Osteoblast (primary cell): ENCODE results near the gene TTLL10. TPM values are rescaled to one million over a fixed set of nuclear protein-coding genes. Genes with fewer than 3 reads are reported as not detected.

ENCODE experiments used
- DNase-seq: peaks from one replicate; pipeline ENCODE4 v3.0.0; 2011; ENCODE audit warnings: low spot score, mixed read lengths; ENCODE audit not compliant: insufficient read length; ENCODE audit errors: missing footprints
- H2AFZ ChIP-seq: 2 replicates; pipeline ENCODE4 v1.6.0; 2011; ENCODE audit warnings: mild to moderate bottlenecking, low read length
- H3K27ac ChIP-seq: 2 replicates; pipeline ENCODE4 v1.5.1; 2011; ENCODE audit warnings: mild to moderate bottlenecking, low read depth, low read length, moderate library complexity
- H3K27me3 ChIP-seq: 2 replicates; pipeline ENCODE4 v1.6.0; 2012; ENCODE audit warnings: mild to moderate bottlenecking, control low read depth, inconsistent platforms, low read length, moderate library complexity; ENCODE audit not compliant: insufficient read depth
- H3K36me3 ChIP-seq: 2 replicates; pipeline ENCODE4 v1.5.1; 2011; ENCODE audit warnings: mild to moderate bottlenecking, low read length, control low read depth, moderate library complexity; ENCODE audit not compliant: insufficient read depth
- H3K4me1 ChIP-seq: 2 replicates; pipeline ENCODE4 v1.5.1; 2011; ENCODE audit warnings: mild to moderate bottlenecking, low read length, control low read depth, moderate library complexity; ENCODE audit not compliant: insufficient read depth
- H3K4me2 ChIP-seq: 2 replicates; pipeline ENCODE4 v1.6.0; 2011; ENCODE audit warnings: mild to moderate bottlenecking, low read length; ENCODE audit not compliant: insufficient read depth
- H3K4me3 ChIP-seq: fragments of 200-600 bp; sonication (generic); 3 replicates; pipeline ENCODE4 v1.5.1; 2012; ENCODE audit warnings: mild to moderate bottlenecking, low read length, inconsistent platforms; ENCODE audit not compliant: insufficient read depth
- H3K79me2 ChIP-seq: 2 replicates; pipeline ENCODE4 v1.6.0; 2012; ENCODE audit warnings: mild to moderate bottlenecking, low read length, control low read depth, inconsistent platforms; ENCODE audit not compliant: insufficient read depth
- H3K9me3 ChIP-seq: 2 replicates; pipeline ENCODE4 v1.5.1; 2011; ENCODE audit warnings: low read depth, low read length, control low read depth
- H4K20me1 ChIP-seq: 2 replicates; pipeline ENCODE4 v1.6.0; 2012; ENCODE audit warnings: mild to moderate bottlenecking, low read length, control low read depth; ENCODE audit not compliant: insufficient read depth
- total RNA-seq: library from RNA; depleted of rRNA; stranded (reverse); fragments of >200 nt; gene quantifications from 2 replicates; pipeline ENCODE4 v1.2.3, GENCODE V29; 2012
- TF ChIP-seq, protein P1 (sequence below): IDR thresholded peaks from 2 replicates; pipeline ENCODE4 v1.5.1; 2011; ENCODE audit warnings: mild to moderate bottlenecking, low read depth, low read length, moderate library complexity; ENCODE audit errors: extremely low read depth

TTLL10 gene
- total RNA-seq, 1 donor, result not detected

DNA sequence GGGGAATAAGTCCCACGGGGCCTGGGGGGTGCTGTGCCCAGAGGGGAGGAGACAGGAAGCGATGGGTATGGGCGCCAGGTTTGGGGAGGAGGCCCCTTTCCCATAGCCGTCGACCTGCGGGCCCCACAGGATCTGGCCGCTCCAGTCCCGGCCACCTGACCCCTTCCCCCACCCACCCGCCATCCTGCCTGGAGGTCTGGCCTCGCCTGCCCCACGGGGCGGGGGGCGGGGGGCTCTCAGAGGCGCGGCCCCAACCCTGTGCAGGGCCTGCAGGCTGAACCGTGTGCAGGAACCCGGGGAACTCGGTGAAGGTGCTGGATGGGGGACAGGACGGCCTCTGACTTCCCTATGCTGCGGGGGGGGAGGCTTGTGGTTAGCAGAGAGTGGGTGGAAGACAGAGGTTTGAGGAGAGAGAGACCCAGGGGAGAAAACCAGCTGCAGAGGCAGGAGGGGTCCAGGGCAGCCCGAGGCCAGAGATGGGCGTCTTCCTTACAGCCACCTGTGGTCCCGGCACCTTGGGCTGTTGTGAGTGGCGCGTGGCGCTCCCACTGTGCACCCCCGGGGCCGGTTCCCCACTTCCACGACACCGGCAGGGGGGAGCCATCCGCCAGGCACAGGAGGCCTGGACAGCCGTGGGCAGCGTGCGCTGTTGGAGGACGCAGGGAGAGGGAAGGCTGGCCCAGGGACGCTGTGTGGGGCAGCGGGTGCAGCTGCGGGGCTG lies 35.2 kb downstream of the TTLL10 start:
- Histone ChIP-seq H3K79me2 (no peaks in the 10 kb centered on the region), H2AFZ (no peak overlapping the region), H3K27me3 (peaks cover 11% of the 10 kb centered on the region), H3K4me3 (peak overlapping the region; percentile 67), H3K4me2 (peak overlapping the region; percentile 84), H3K36me3 (no peaks in the 10 kb centered on the region), H4K20me1 (no peaks in the 10 kb centered on the region), H3K9me3 (no peaks in the 10 kb centered on the region), H3K27ac (no peak overlapping the region), H3K4me1 (peaks cover 13% of the 10 kb centered on the region)
- TF ChIP-seq, protein P1, sequence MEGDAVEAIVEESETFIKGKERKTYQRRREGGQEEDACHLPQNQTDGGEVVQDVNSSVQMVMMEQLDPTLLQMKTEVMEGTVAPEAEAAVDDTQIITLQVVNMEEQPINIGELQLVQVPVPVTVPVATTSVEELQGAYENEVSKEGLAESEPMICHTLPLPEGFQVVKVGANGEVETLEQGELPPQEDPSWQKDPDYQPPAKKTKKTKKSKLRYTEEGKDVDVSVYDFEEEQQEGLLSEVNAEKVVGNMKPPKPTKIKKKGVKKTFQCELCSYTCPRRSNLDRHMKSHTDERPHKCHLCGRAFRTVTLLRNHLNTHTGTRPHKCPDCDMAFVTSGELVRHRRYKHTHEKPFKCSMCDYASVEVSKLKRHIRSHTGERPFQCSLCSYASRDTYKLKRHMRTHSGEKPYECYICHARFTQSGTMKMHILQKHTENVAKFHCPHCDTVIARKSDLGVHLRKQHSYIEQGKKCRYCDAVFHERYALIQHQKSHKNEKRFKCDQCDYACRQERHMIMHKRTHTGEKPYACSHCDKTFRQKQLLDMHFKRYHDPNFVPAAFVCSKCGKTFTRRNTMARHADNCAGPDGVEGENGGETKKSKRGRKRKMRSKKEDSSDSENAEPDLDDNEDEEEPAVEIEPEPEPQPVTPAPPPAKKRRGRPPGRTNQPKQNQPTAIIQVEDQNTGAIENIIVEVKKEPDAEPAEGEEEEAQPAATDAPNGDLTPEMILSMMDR, result no peak
- DNase-seq, result peak; percentile 96

DNA sequence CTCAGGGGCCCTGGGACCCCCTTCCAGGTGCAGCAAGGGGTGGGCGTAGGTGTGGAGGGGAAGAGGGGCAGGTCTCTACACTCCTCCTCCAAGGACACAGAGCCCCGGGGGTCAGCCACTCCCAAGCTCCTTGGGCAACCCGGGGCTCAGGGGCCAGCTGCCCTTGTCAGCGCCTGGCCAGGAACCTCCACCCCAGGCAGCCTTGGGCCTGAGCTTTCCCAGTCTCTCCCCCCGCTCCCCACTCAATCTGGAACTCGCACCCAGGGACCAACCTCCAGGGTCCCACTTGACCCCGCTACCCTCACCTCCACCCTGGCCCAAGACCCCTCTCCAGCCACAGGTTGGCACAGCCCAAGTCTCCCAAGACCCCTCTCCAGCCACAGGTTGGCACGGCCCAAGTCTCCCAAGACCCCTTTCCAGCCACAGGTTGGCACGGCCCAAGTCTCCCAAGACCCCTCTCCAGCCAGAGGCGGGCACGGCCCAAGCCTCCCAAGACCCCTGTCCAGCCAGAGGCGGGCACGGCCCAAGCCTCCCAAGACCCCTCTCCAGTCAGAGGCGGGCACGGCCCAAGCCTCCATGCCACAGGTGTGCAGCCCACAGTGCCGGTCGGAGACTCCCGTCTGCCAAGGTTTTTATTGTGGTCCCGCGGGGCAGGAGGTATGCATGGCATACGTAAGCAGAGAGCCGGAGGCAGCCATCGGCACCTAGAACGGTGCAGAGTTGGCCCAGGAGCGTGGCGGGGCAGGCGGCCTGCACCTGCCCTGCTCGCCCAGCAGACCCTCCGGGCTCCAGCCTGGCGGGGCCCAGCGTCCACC lies 37.3 kb downstream of the TTLL10 start:
- Histone ChIP-seq H3K27me3 (peaks cover 11% of the 10 kb centered on the region), H3K36me3 (no peaks in the 10 kb centered on the region), H4K20me1 (no peaks in the 10 kb centered on the region), H2AFZ (no peak overlapping the region), H3K4me2 (no peak overlapping the region), H3K9me3 (no peaks in the 10 kb centered on the region), H3K4me1 (peaks cover 13% of the 10 kb centered on the region), H3K79me2 (no peaks in the 10 kb centered on the region), H3K27ac (no peak overlapping the region), H3K4me3 (no peak overlapping the region)
- DNase-seq, result no peak
- TF ChIP-seq, protein P1, result no peak

DNA sequence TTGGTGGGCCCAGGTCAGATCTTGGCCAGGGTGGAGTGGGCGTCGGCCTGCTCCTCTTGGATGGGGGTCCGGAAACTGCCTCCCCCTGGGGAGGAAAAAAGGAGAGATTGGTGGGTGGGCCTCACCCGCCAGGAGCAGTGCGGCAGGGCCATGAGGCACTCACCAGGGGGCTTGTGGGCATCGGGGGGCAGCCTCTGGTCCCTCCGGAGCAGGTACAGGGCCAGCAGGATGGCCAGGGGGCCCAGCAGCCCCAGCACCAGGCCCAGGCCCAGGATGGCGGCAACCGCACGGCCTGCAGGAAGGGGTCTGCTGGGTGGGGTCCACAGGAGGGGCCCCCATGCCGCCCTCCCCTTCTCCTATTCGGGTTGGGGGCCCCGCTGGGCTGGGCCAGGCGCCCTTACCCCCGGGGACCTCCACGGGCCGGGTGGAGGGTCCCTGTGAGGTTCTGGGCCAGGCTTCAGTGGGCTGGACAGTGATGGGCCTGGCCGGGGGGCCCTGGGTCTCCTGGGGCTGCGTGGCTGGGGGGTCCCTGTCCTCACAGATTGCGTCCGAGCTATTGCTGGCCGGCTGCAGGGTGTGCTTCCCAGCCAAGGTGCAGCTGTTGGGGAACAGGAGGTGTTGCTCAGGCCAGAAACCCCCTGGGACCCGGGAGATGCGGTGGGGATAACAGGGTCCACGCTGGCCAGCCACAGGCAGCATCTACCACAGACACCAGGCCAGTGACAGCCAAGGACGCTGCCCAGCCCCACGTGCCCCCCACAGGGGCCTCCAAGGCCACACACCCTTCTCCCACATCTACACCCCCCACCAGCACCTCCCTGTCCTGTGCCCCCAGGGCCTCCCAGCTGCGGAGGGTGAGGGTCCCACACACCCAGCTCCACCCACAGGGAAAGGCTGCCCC lies 38.1 kb downstream of the TTLL10 start:
- H3K4me3 ChIP-seq, result no peak overlapping the region
- TF ChIP-seq, protein P1, result no peak
- no peak overlapping the region for H3K4me2 ChIP-seq
- H3K36me3 ChIP-seq, result peaks cover 3% of the 10 kb centered on the region
- H3K9me3 ChIP-seq, result no peaks in the 10 kb centered on the region
- DNase-seq, result peak; percentile 88
- no peak overlapping the region for H3K27ac ChIP-seq
- H2AFZ ChIP-seq, result no peak overlapping the region
- H3K27me3 ChIP-seq, result peaks cover 4% of the 10 kb centered on the region
- peaks cover 13% of the 10 kb centered on the region for H3K4me1 ChIP-seq
- H4K20me1 ChIP-seq, result no peaks in the 10 kb centered on the region
- H3K79me2 ChIP-seq, result no peaks in the 10 kb centered on the region
